K562 (cell line): ENCODE measurements around the gene MICU1. TPM values are rescaled to one million over a fixed set of nuclear protein-coding genes. Genes with fewer than 3 reads are reported as not detected.

ENCODE experiments used
- ATAC-seq: fragments of 200-7000 bp; cut with Tn5 transposase; 3 replicates; pipeline ENCODE4 v1.9.1; 2020; ENCODE audit warnings: moderate library complexity
- BruUV-seq: library from RNA; stranded (reverse); fragments of 400-500 nt; replicated peaks from 2 replicates; lab custom pipeline; 2021; lab: Mats Ljungman, UMichigan
- CTCF ChIA-PET: fragments of 300-600 bp; formaldehyde crosslinking; extraction: SDS; loops from one replicate; lab custom pipeline; 2021; ENCODE audit warnings: low intra/inter-chr PET ratio; lab: Yijun Ruan, JAX
- POLR2A ChIA-PET: fragments of 300-600, 350-650 bp; sonication (Branson Sonifier 250); formaldehyde crosslinking; extraction: SDS; loops from one replicate; lab custom pipeline; 2021; ENCODE audit warnings: antibody characterized with exemption, inconsistent platforms; lab: Yijun Ruan, JAX
- DNase-seq, 4 experiments: peaks; one replicate each; pipeline versions ENCODE4 v3.0.0 to v3.0.0-alpha.2; 2011 to 2018; ENCODE audit warnings: low spot score in 3 of 4, mixed read lengths in 3 of 4; ENCODE audit errors: extremely low read depth in 1 of 4
- FAIRE-seq: peaks from 2 replicates; lab custom pipeline; 2011; peaks lifted over from hg19 to GRCh38; lab: Jason Lieb, UNC
- H2AFZ ChIP-seq: 2 replicates; pipeline ENCODE4 v1.6.0; 2011; ENCODE audit warnings: low read depth, low read length, control low read depth, inconsistent platforms
- H3K27ac ChIP-seq: fragments of 200-600 bp; 3 replicates; pipeline ENCODE4 v1.8.0; 2011; ENCODE audit warnings: low read depth, mild to moderate bottlenecking, control low read depth, inconsistent platforms, low read length, moderate library complexity, mixed read lengths; ENCODE audit errors: extremely low read depth
- H3K27me3 ChIP-seq, 2 experiments: fragments of 300-600 bp in 1 of 2; 2 replicates in 1 of 2; 3 replicates in 1 of 2; pipeline versions ENCODE4 v1.6.0 to v1.8.0; 2011; ENCODE audit warnings: inconsistent platforms in 2 of 2, low read length in 2 of 2, mild to moderate bottlenecking in 1 of 2, mixed read lengths in 1 of 2, moderate library complexity in 1 of 2; ENCODE audit not compliant: control insufficient read depth in 2 of 2, insufficient read depth in 2 of 2
- H3K36me3 ChIP-seq: fragments of 300-600 bp; 3 replicates; pipeline ENCODE4 v1.8.0; 2011; ENCODE audit warnings: mild to moderate bottlenecking, low read length, inconsistent platforms; ENCODE audit not compliant: control insufficient read depth, insufficient read depth
- H3K4me1 ChIP-seq, 2 experiments: fragments of 200-600 bp in 1 of 2; replicated peaks in 1 of 2; 2 replicates in 1 of 2; 3 replicates in 1 of 2; pipeline versions ENCODE4 v1.5.1 to v1.8.0; 2011; ENCODE audit warnings: inconsistent platforms in 2 of 2, low read length in 2 of 2, mild to moderate bottlenecking in 1 of 2, mixed read lengths in 1 of 2, moderate library complexity in 1 of 2; ENCODE audit not compliant: control insufficient read depth in 2 of 2, insufficient read depth in 2 of 2
- H3K4me2 ChIP-seq: 2 replicates; pipeline ENCODE4 v1.6.1; 2011; ENCODE audit warnings: low read length, control low read depth, inconsistent platforms, mixed read lengths; ENCODE audit not compliant: insufficient read depth
- H3K4me3 ChIP-seq: fragments of 200-600 bp; sonication (generic), shearing (Covaris generic); 2 replicates; pipeline ENCODE4 v1.5.1; 2016; ENCODE audit warnings: control low read depth, inconsistent platforms
- H3K79me2 ChIP-seq: fragments of 200-600 bp; 3 replicates; pipeline ENCODE4 v1.8.0; 2011; ENCODE audit warnings: low read length, inconsistent platforms; ENCODE audit not compliant: control insufficient read depth, insufficient read depth
- H3K9ac ChIP-seq, 2 experiments: 2 replicates each; pipeline versions ENCODE4 v1.6.0 to v1.6.1; 2011; ENCODE audit warnings: low read depth in 2 of 2, low read length in 2 of 2, control low read depth in 1 of 2, inconsistent platforms in 1 of 2, mild to moderate bottlenecking in 1 of 2, mixed read lengths in 1 of 2; ENCODE audit not compliant: insufficient read depth in 1 of 2
- H3K9me1 ChIP-seq: one replicate; pipeline ENCODE4 v1.6.0; 2011; ENCODE audit warnings: inconsistent platforms, mild to moderate bottlenecking, low read length, moderate library complexity; ENCODE audit not compliant: control insufficient read depth, insufficient read depth
- H3K9me3 ChIP-seq: replicated peaks from 2 replicates; pipeline ENCODE4 v1.5.1; 2011; ENCODE audit warnings: low read depth, low read length, inconsistent platforms; ENCODE audit not compliant: control insufficient read depth, insufficient read depth
- H4K20me1 ChIP-seq: replicated peaks from 2 replicates; pipeline ENCODE4 v1.6.1; 2011; ENCODE audit warnings: low read length, inconsistent platforms, mixed read lengths; ENCODE audit not compliant: control insufficient read depth, insufficient read depth
- BRD9 ChIP-seq: fragments of 450-650 bp; IDR thresholded peaks from 2 replicates; pipeline ENCODE4 v1.6.1; 2018; ENCODE audit warnings: low read depth; ENCODE audit not compliant: partially characterized antibody
- FOXM1 ChIP-seq, 2 experiments: fragments of 450-650 bp in 1 of 2; sonication (generic) in 1 of 2; formaldehyde crosslinking in 1 of 2; IDR thresholded peaks; 2 replicates each; pipeline versions ENCODE4 v1.6.1 to v1.9.0; 2017 to 2022; ENCODE audit warnings: low read depth in 2 of 2, mild to moderate bottlenecking in 2 of 2, missing genetic modification reagents in 1 of 2, moderate library complexity in 1 of 2
- GATAD2B ChIP-seq: fragments of 450-650 bp; IDR thresholded peaks from 2 replicates; pipeline ENCODE4 v1.6.1; 2017; ENCODE audit warnings: mild to moderate bottlenecking, borderline replicate concordance
- NEUROD1 ChIP-seq: fragments of 150-350 bp; IDR thresholded peaks from 2 replicates; pipeline ENCODE4 v1.6.1; 2014; ENCODE audit warnings: borderline replicate concordance, low read length, low read depth; ENCODE audit not compliant: partially characterized antibody
- PHB ChIP-seq: fragments of 250-450 bp; sonication (Bioruptor Pico); IDR thresholded peaks from 2 replicates; pipeline ENCODE4 v1.5.0; 2021
- TFAM ChIP-seq: fragments of 250-450 bp; sonication (Bioruptor Pico); conservative IDR thresholded peaks from 2 replicates; pipeline ENCODE4 v1.5.0; 2021; ENCODE audit warnings: mild to moderate bottlenecking, moderate library complexity
- TSC22D4 ChIP-seq: fragments of 450-650 bp; IDR thresholded peaks from 2 replicates; pipeline ENCODE4 v1.6.1; 2016; ENCODE audit warnings: missing genetic modification characterization, missing biosample characterization, control low read depth
- WHSC1 ChIP-seq: IDR thresholded peaks from one replicate; pipeline ENCODE4 v1.6.1; 2012; ENCODE audit warnings: low read length, control low read depth, inconsistent platforms
- ZNF24 ChIP-seq: fragments of 450-650 bp; IDR thresholded peaks from 2 replicates; pipeline ENCODE4 v1.6.1; 2016
- ZNF445 ChIP-seq: fragments of 250-450 bp; sonication (Bioruptor Pico); IDR thresholded peaks from 2 replicates; pipeline ENCODE4 v1.4.0; 2020; ENCODE audit warnings: low read depth, mild to moderate bottlenecking, moderate library complexity
- ZNF561 ChIP-seq: fragments of 450-650 bp; formaldehyde crosslinking; conservative IDR thresholded peaks from 2 replicates; pipeline ENCODE4 v1.4.0; 2020; ENCODE audit warnings: mild to moderate bottlenecking, moderate library complexity
- WGBS: fragments of 100-300 bp; shearing (Covaris generic); methylation state at CpG from one replicate; pipeline ENCODE4 v1.1.6; 2016; ENCODE audit warnings: low coverage, mixed read lengths; ENCODE audit not compliant: insufficient coverage; ENCODE audit errors: missing lambda C conversion rate; 5-methylcytosine and 5-hydroxymethylcytosine counted together
- in situ Hi-C: fragments of 300-500 bp; cut with MboI; formaldehyde crosslinking; loops from 4 replicates; pipeline ENCODE4 v1.15.0; 2018; ENCODE audit warnings: inconsistent platforms, mixed read lengths
- intact Hi-C: fragments of 100-400 bp; cut with micrococcal nuclease; formaldehyde crosslinking; loops from 2 replicates; pipeline ENCODE4 v1.14.2; 2022
- polyA plus RNA-seq, 8 experiments: library from polyadenylated mRNA; depleted of rRNA in 4 of 8; stranded (reverse) in 5 of 8; unstranded in 3 of 8; fragments of >200 nt; fragmentation: Nextera tagmentation in 2 of 8; fragmentation: Illumina TruSeq in 1 of 8; extraction: Ambion mirVana in 2 of 8; extraction: Trizol in 1 of 8; gene quantifications; 2 replicates each; pipeline versions ENCODE4 v1.2.1 to v1.2.3, GENCODE V29; 2011 to 2014; ENCODE audit warnings: inconsistent platforms in 1 of 8, missing spikeins in 1 of 8
- total RNA-seq, 7 experiments: library from RNA; depleted of rRNA in 6 of 7; stranded (reverse); fragments of >200 nt in 6 of 7; fragmentation: Illumina TruSeq in 2 of 7; extraction: Trizol in 2 of 7; gene quantifications; 2 replicates each; pipeline versions ENCODE4 v1.2.1 to v1.2.3, GENCODE V29; 2011 to 2021; ENCODE audit warnings: low replicate concordance in 1 of 7
- TF ChIP-seq, protein P1 (sequence below), 2 experiments: fragments of 450-650 bp; conservative IDR thresholded peaks; 2 replicates each; pipeline ENCODE4 v1.6.1; 2017; ENCODE audit warnings: mild to moderate bottlenecking in 2 of 2, moderate library complexity in 2 of 2
- TF ChIP-seq, protein P2 (sequence below): fragments of 250-450 bp; sonication (Bioruptor Pico); IDR thresholded peaks from 2 replicates; pipeline ENCODE4 v1.5.0; 2022; ENCODE audit warnings: mild to moderate bottlenecking
- TF ChIP-seq, protein P3 (sequence below): sonication (generic); formaldehyde crosslinking; IDR thresholded peaks from 2 replicates; pipeline ENCODE4 v1.8.0; 2022; ENCODE audit warnings: mild to moderate bottlenecking, missing genetic modification reagents, borderline replicate concordance

MICU1 gene
- total and polyA plus RNA-seq, 9 of the 15 experiments (the other 6 are each of a cell fraction or from before 2014, with no cell fraction given) = 29.3 to 76.8 (median 48.4) TPM

DNA sequence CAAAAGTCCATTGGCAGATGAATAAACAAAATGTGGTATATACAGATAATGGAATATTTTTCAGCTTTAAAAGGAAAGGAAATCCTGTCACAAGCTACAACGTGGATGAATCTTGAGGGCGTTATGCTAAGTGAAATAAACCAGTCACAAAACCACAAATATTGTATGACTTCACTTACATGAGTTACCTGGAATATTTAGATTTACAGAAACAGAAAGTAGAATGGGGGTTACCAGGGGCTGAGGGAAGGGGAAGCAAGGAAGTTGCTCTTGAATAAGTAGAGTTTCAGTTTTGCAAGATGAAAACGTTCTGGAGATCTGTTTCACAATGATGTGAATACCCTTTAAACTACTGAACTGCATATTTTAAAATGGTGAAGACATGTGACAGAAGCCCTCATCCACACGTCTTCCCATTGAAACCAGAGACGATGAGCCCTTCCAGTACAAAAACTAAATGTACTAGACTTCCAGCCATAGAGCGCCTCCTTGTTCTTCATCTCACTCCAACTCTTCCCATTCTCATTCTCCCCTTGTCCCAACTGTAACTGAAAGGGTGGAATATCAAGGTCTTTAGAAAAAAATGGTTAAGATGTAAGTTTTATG lies 62.4 kb downstream of the MICU1 start (continued):
- TF ChIP-seq, protein P1, sequence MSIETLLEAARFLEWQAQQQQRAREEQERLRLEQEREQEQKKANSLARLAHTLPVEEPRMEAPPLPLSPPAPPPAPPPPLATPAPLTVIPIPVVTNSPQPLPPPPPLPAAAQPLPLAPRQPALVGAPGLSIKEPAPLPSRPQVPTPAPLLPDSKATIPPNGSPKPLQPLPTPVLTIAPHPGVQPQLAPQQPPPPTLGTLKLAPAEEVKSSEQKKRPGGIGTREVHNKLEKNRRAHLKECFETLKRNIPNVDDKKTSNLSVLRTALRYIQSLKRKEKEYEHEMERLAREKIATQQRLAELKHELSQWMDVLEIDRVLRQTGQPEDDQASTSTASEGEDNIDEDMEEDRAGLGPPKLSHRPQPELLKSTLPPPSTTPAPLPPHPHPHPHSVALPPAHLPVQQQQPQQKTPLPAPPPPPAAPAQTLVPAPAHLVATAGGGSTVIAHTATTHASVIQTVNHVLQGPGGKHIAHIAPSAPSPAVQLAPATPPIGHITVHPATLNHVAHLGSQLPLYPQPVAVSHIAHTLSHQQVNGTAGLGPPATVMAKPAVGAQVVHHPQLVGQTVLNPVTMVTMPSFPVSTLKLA (conservative IDR thresholded peaks at IDR 0.05) = no peak
- no peak for TF ChIP-seq GATAD2B
- TF ChIP-seq NEUROD1 = no peak
- TF ChIP-seq ZNF561 (CRISPR knock-in tag) = no peak
- TF ChIP-seq, protein P2, sequence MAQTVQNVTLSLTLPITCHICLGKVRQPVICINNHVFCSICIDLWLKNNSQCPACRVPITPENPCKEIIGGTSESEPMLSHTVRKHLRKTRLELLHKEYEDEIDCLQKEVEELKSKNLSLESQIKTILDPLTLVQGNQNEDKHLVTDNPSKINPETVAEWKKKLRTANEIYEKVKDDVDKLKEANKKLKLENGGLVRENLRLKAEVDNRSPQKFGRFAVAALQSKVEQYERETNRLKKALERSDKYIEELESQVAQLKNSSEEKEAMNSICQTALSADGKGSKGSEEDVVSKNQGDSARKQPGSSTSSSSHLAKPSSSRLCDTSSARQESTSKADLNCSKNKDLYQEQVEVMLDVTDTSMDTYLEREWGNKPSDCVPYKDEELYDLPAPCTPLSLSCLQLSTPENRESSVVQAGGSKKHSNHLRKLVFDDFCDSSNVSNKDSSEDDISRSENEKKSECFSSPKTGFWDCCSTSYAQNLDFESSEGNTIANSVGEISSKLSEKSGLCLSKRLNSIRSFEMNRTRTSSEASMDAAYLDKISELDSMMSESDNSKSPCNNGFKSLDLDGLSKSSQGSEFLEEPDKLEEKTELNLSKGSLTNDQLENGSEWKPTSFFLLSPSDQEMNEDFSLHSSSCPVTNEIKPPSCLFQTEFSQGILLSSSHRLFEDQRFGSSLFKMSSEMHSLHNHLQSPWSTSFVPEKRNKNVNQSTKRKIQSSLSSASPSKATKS (CRISPR knock-in tag) = no peak

DNA sequence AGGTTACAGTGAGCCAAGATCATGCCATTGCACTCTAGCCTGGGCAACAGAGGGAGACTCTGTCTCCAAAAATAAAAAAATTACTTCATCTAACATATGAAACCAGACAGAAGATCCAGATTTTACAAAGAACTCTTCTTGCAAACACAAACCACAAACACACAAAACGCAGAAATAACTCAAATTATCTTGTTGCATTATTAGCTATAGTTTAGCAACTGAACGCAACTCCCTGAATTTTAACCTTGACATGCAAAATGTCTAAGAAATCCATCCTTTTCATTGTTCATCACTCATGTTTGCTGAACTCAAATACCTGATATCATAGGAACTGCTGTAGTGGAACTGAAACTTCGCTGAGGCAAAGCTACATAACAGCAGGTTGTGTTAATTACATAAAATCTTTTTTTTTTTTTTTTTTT lies 64.1 kb downstream of the MICU1 start:
- FAIRE-seq (no peak), ATAC-seq (no peak), DNase-seq (no peak)
- Histone ChIP-seq H4K20me1 (no peaks in the 10 kb centered on the region), H3K4me2 (no peak overlapping the region), H3K9me1 (no peaks in the 10 kb centered on the region), H3K9me3 (no peaks in the 10 kb centered on the region), H3K4me1 (no peaks in the 10 kb centered on the region), H3K36me3 (peaks cover 42% of the 10 kb centered on the region; the same call in 2 of the 3 replicates), H2AFZ (no peak overlapping the region), H3K27ac (no peak overlapping the region), H3K9ac (no peak overlapping the region), H3K4me3 (no peak overlapping the region), H3K27me3 (no peaks in the 10 kb centered on the region), H3K79me2 (no peaks in the 10 kb centered on the region)
- intact Hi-C loops = loop anchor here (5.0 to 10.0 kb wide), 2 partner anchors 184 to 273 kb away; no protein-coding TSS in a partner anchor
- in situ Hi-C loops = no loop called here
- WGBS = 69% methylated on average over 3 of the region's 3 CpGs
- CTCF ChIA-PET = no interaction called here
- BruUV-seq = no TSS peak
- POLR2A ChIA-PET = interaction anchor here (0.6 kb wide), 1 partner anchor 268 kb away, joined by 3 read pairs; no protein-coding TSS in a partner anchor
- TF ChIP-seq ZNF445 = no peak
- no peak for TF ChIP-seq BRD9
- TF ChIP-seq TSC22D4 (tag) = no peak
- TF ChIP-seq FOXM1 (IDR thresholded peaks at IDR 0.05; ENCODE audit: low read depth) = no peak
- TF ChIP-seq FOXM1 (CRISPR knock-in tag; IDR thresholded peaks at IDR 0.05; ENCODE audit: low read depth) = no peak
- TF ChIP-seq, protein P3, sequence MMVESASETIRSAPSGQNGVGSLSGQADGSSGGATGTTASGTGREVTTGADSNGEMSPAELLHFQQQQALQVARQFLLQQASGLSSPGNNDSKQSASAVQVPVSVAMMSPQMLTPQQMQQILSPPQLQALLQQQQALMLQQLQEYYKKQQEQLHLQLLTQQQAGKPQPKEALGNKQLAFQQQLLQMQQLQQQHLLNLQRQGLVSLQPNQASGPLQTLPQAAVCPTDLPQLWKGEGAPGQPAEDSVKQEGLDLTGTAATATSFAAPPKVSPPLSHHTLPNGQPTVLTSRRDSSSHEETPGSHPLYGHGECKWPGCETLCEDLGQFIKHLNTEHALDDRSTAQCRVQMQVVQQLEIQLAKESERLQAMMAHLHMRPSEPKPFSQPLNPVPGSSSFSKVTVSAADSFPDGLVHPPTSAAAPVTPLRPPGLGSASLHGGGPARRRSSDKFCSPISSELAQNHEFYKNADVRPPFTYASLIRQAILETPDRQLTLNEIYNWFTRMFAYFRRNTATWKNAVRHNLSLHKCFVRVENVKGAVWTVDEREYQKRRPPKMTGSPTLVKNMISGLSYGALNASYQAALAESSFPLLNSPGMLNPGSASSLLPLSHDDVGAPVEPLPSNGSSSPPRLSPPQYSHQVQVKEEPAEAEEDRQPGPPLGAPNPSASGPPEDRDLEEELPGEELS (CRISPR knock-in tag) = no peak
- TF ChIP-seq PHB (CRISPR knock-in tag) = no peak
- no peak for TF ChIP-seq WHSC1
- TF ChIP-seq ZNF24 = no peak
- no peak for TF ChIP-seq TFAM (CRISPR knock-in tag)
